ENCODE data around the gene TTF2. TPM values are rescaled to one million over a fixed set of nuclear protein-coding genes. Genes with fewer than 3 reads are reported as not detected.
A peak's percentile ranks its signal among the peaks of the same experiment; 100 is the strongest.

Gene TTF2
- total and polyA plus RNA-seq, 2 experiments from 2014 or later = 13.5 to 28.3 TPM

DNA sequence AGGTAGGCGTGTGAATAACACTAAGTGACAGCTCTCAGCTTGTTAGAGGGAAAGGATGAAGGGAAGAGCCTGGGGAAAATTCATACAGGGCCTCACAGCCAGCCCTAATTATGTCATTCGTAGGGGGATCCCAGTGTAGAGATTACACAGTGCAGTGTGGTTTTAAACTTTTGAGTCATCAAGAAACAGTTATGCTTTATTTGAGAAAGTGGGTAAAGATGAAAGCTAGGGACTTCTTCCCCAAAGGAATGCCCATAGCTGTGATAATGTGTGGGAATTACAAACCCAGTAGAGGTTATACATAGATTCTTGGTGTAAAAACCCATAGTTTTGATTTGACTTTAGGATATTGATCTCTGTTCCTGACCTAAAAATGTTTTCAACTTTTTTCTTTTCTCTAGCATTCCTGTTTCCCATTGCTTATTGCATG is 1.9 kb downstream of the TTF2 start:
- Histone ChIP-seq H3K9me3 (ENCODE audit: low read depth) (no peaks in the 10 kb centered on the region), H3K4me3 (no peak overlapping the region), H3K27ac (no peak overlapping the region), H3K36me3 (no peaks in the 10 kb centered on the region), H3K4me1 (ENCODE audit: low read depth) (peaks cover 6% of the 10 kb centered on the region), H3K27me3 (no peaks in the 10 kb centered on the region)
- no peak for TF ChIP-seq CTCF (IDR thresholded peaks at IDR 0.05; ENCODE audit: low read depth, low read length)
- DNase-seq (ENCODE audit: low read depth in 1 of 2, low spot score in 1 of 2) = peak in 1 of 2 donors; percentile 82

GRCh38 chr1:117066367-117066766 is 6.2 kb downstream of the TTF2 start:
- H3K27me3 ChIP-seq = no peaks in the 10 kb centered on the region
- no peak overlapping the region for H3K4me3 ChIP-seq
- TF ChIP-seq CTCF (IDR thresholded peaks at IDR 0.05; ENCODE audit: low read depth, low read length) = no peak
- no peak for DNase-seq (ENCODE audit: low read depth in 1 of 2, low spot score in 1 of 2)
- no peaks in the 10 kb centered on the region for H3K9me3 ChIP-seq (ENCODE audit: low read depth)
- H3K4me1 ChIP-seq (ENCODE audit: low read depth) = no peaks in the 10 kb centered on the region
- no peaks in the 10 kb centered on the region for H3K36me3 ChIP-seq
- no peak overlapping the region for H3K27ac ChIP-seq

- H3K27ac ChIP-seq = no peak overlapping the region
- H3K4me3 ChIP-seq = no peak overlapping the region
- H3K27me3 ChIP-seq = no peaks in the 10 kb centered on the region
- no peaks in the 10 kb centered on the region for H3K36me3 ChIP-seq
- DNase-seq (ENCODE audit: low read depth in 1 of 2, low spot score in 1 of 2) = peak; percentile 73 to 77
- peak; percentile 82 for TF ChIP-seq CTCF (IDR thresholded peaks at IDR 0.05; ENCODE audit: low read depth, low read length)
- no peaks in the 10 kb centered on the region for H3K9me3 ChIP-seq (ENCODE audit: low read depth)
- no peaks in the 10 kb centered on the region for H3K4me1 ChIP-seq (ENCODE audit: low read depth)
Measured at GRCh38 chr1:117067533-117068370, 7.6 kb downstream of the TTF2 start.

- H3K4me1 ChIP-seq (ENCODE audit: low read depth) = no peaks in the 10 kb centered on the region
- no peaks in the 10 kb centered on the region for H3K36me3 ChIP-seq
- DNase-seq (ENCODE audit: low read depth in 1 of 2, low spot score in 1 of 2) = no peak
- H3K27ac ChIP-seq = no peak overlapping the region
- H3K9me3 ChIP-seq (ENCODE audit: low read depth) = no peaks in the 10 kb centered on the region
- TF ChIP-seq CTCF (IDR thresholded peaks at IDR 0.05; ENCODE audit: low read depth, low read length) = no peak
- no peak overlapping the region for H3K4me3 ChIP-seq
- H3K27me3 ChIP-seq = no peaks in the 10 kb centered on the region
Measured at GRCh38 chr1:117068580-117068979, 8.5 kb downstream of the TTF2 start.

DNA sequence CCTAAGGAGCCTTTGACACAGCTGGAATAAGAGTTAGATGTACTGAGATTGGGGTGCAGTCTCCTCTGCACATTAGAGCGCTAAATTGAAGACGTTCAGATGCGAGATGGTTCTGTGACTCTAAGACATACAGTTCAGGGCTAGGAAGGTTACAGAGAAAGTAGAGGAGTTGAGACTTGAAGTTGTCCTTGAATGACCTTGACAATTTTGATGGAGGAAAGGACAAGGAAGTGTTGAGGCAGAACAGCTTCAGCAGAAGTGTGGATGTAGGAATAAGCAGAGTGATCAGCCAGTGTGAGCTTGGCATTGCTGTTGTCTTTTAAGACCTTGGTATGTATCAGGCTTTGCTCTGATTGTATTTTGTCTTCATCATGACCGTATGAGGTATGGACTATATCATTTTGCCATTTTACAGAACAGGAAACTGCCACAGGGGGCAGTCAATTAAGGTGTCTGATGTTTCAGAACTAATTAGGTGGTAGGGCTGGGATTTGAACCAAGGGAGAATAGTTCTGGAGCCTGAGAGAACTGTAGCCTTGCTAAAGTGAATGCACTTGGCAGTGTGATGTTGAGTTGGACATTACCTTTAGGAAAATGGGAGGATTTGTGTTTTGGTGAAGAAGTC is 9.2 kb downstream of the TTF2 start:
- no peaks in the 10 kb centered on the region for H3K36me3 ChIP-seq
- H3K4me3 ChIP-seq = no peak overlapping the region
- no peaks in the 10 kb centered on the region for H3K4me1 ChIP-seq (ENCODE audit: low read depth)
- H3K27me3 ChIP-seq = no peaks in the 10 kb centered on the region
- no peak overlapping the region for H3K27ac ChIP-seq
- no peak for TF ChIP-seq CTCF (IDR thresholded peaks at IDR 0.05; ENCODE audit: low read depth, low read length)
- no peaks in the 10 kb centered on the region for H3K9me3 ChIP-seq (ENCODE audit: low read depth)
- DNase-seq (ENCODE audit: low read depth in 1 of 2, low spot score in 1 of 2) = no peak
